Left colon (tissue), 2 donors: ENCODE data around the gene MYO7A. TPM values are rescaled to one million over a fixed set of nuclear protein-coding genes. Genes with fewer than 3 reads are reported as not detected.

Source experiments
- ATAC-seq: fragments of 200-7000 bp; cut with Tn5 transposase; one replicate; pipeline ENCODE4 v1.9.1; 2020; ENCODE audit warnings: mild to moderate bottlenecking, moderate library complexity
- DNase-seq, 2 donors: peaks; one replicate each; pipeline ENCODE4 v3.0.0-alpha.2; 2020
- intact Hi-C, 2 donors: fragments of 100-400 bp; cut with DNase I in 1 of 2; cut with micrococcal nuclease in 1 of 2; formaldehyde crosslinking; loops; one replicate each; pipeline versions ENCODE4 v1.11.2 to v1.14.0; 2022; cut with DNase I, micrococcal nuclease
- total RNA-seq, 2 donors: library from RNA; stranded (reverse); fragmentation: NEBNext Ultra II Directional; extraction: Animal tissue kit (Norgen Biotek cat#: 25700); gene quantifications; one replicate each; pipeline ENCODE4 v1.2.1, GENCODE V29; 2021
- donor health status: DM: no; HTN: no; CAD: no.
- donor health status: DM: yes; HTN: yes; CAD: no.

Gene MYO7A
- total RNA-seq, 2 donors from 2014 or later = 4.8 to 5.8 TPM

GRCh38 chr11:77150836-77151235, 22.8 kb downstream of the MYO7A start:
- intact Hi-C loops = no loop called here
- DNase-seq = no peak
- no peak for ATAC-seq

- intact Hi-C loops = no loop called here
- DNase-seq = no peak
- ATAC-seq = no peak
Observed at GRCh38 chr11:77151804-77152509, 23.9 kb downstream of the MYO7A start.

- DNase-seq (no peak), ATAC-seq (no peak)
- intact Hi-C loops = no loop called here
Observed at GRCh38 chr11:77152846-77153245, 24.8 kb downstream of the MYO7A start.

GRCh38 chr11:77153276-77154185, 25.5 kb downstream of the MYO7A start:
- DNase-seq (no peak), ATAC-seq (no peak)
- intact Hi-C loops = no loop called here

GRCh38 chr11:77154381-77155081, 26.5 kb downstream of the MYO7A start:
- intact Hi-C loops = no loop called here
- peak in 1 of 2 donors; percentile 48 for DNase-seq

GRCh38 chr11:77155082-77155475, 27.0 kb downstream of the MYO7A start:
- intact Hi-C loops = no loop called here
- DNase-seq = no peak
- no peak for ATAC-seq

More at GRCh38 chr11:77154381-77155081, 26.5 kb downstream of the MYO7A start:
- peak; percentile 64 for ATAC-seq

GRCh38 chr11:77155556-77156130, 27.6 kb downstream of the MYO7A start:
- DNase-seq (no peak), ATAC-seq (no peak)
- intact Hi-C loops = no loop called here

GRCh38 chr11:77156396-77157195, 28.6 kb downstream of the MYO7A start:
- DNase-seq (no peak), ATAC-seq (no peak)
- intact Hi-C loops = no loop called here

- ATAC-seq (peak; percentile 84), DNase-seq (no peak)
- intact Hi-C loops = no loop called here
Observed at GRCh38 chr11:77158041-77158695, 30.1 kb downstream of the MYO7A start.

GRCh38 chr11:77159219-77159936, 31.3 kb downstream of the MYO7A start:
- ATAC-seq = no peak
- no peak for DNase-seq
- intact Hi-C loops = no loop called here

GRCh38 chr11:77159937-77160495, 32.0 kb downstream of the MYO7A start:
- intact Hi-C loops = no loop called here
- no peak for ATAC-seq

GRCh38 chr11:77163271-77163670, 35.2 kb downstream of the MYO7A start:
- intact Hi-C loops = no loop called here
- no peak for DNase-seq
- no peak for ATAC-seq

More at GRCh38 chr11:77159937-77160495, 32.0 kb downstream of the MYO7A start:
- no peak for DNase-seq

GRCh38 chr11:77165066-77165465, 37.0 kb downstream of the MYO7A start:
- intact Hi-C loops = no loop called here
- ATAC-seq (no peak), DNase-seq (no peak)

GRCh38 chr11:77166021-77166420, 38.0 kb downstream of the MYO7A start:
- DNase-seq (no peak), ATAC-seq (no peak)
- intact Hi-C loops = no loop called here

GRCh38 chr11:77167111-77167626, 39.1 kb downstream of the MYO7A start:
- no peak for ATAC-seq
- DNase-seq = no peak
- intact Hi-C loops = no loop called here

GRCh38 chr11:77167791-77168190, 39.7 kb downstream of the MYO7A start:
- no peak for ATAC-seq

GRCh38 chr11:77170107-77170506, 42.1 kb downstream of the MYO7A start:
- ATAC-seq = no peak
- no peak for DNase-seq
- intact Hi-C loops = no loop called here

More at GRCh38 chr11:77167791-77168190, 39.7 kb downstream of the MYO7A start:
- intact Hi-C loops = no loop called here
- no peak for DNase-seq
